IPS-18c (cell line): Measurements from ENCODE around the gene FLYWCH2.
"Not testable (repeated sequence)": the region's sequence is repeated elsewhere in the genome, so short reads cannot be mapped to it uniquely, and the experiment has no call there.

ENCODE experiments used
- H3K4me3 ChIP-seq: 2 replicates; pipeline ENCODE4 v1.7.0; 2013; ENCODE audit warnings: low read depth, mild to moderate bottlenecking, low read length, moderate library complexity; ENCODE audit not compliant: insufficient read depth
- H3K9me3 ChIP-seq: one replicate; pipeline ENCODE4 v1.6.1; 2013; ENCODE audit warnings: mild to moderate bottlenecking, low read length, moderate library complexity; ENCODE audit not compliant: control insufficient read depth, insufficient read depth

The FLYWCH2 gene

DNA sequence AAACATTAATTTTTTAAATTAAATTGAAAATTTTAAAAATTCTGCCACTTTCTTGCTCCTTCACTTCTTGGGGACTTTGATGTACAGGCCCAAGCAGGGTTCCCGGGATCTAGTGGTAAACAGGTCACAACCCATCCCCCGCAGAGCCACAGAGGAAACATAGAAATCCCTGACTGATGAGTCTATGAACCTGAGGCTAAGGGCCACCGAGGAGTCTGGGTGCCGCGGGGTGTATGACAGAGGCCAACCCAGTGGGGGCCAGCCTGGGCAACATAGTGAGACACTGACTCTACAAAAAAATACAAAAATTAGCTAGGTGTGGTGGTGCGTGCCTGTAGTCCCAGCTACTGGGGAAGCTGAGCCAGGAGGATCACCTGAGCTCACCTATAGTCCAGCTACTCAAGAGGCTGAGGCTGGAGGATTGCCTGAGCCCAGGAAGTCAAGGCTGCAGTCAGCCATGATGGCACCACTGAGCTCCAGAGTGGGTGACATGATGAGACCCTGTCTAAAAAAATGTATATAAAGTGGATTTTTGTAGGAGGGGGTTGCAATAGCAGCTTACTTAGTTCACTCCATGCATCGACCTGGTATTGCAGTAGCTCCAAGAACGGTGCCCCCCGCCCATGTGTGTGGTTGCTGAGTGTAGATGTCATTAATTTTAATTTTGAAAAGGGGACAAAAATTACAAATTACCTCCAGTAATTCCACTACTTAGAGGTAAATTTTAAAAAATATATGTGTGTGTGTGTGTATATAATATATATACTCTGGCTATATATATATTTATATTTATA is 19.5 kb downstream of the FLYWCH2 start:
- no peak overlapping the region for H3K4me3 ChIP-seq
- no peaks in the 10 kb centered on the region for H3K9me3 ChIP-seq

DNA sequence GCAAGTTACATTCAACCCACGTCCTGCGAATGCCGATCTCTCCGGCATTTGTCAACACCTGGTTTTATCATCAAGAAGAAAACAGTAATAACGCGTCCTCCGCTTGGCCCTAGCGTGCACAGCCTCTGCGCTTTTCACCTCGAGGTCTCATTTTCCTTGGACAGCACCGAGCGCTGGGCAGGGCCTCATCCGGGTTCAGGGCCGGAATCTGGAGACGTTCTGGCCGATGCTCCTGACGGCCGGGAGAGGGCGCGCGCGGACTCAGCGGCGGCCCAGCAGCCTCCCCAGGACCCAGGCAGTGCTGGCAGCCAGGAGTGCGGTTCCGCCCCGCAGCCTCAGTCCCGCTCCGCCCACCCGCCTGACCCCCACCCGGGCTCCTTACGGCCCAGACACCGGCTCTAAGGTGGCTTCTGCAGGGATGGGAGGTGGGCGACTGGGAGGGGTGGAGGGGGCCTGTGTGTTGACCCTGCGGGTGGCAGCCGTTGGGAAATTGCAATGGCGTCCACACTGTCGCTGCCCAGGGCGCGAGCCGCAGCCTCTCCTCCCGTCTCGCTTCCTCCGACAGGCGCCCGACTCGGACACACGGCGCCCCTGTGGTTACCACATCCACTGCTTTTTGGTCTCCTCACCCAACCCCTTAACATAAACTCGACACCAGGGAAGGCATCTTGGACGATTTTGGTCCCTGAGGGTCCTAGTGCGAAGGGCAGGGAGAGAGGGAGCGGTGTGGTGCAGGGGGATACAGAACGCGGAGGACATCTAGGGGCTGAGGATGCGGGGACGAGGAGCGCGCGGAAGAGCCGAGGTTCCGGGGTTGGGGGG is 21.3 kb downstream of the FLYWCH2 start:
- H3K4me3 ChIP-seq, result peak overlapping the region; percentile 65
- H3K9me3 ChIP-seq, result no peaks in the 10 kb centered on the region

DNA sequence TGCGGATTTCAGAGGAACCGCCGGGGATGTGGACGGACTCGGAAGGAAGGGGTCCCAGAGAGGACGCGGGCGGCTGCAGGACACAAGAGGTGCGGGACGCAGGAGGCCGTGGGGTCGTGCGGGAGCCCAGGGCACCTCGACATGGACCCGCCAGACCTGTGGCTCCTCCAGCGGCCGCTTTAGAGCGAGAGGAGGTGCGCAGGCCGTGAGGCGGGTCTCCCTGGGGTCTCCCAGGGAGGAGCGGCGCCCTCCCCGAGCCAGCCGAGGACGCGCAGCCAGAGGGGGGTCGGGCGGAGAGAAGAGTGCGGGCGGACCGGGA is 21.9 kb downstream of the FLYWCH2 start:
- H3K4me3 ChIP-seq, result peak overlapping the region; percentile 65
- H3K9me3 ChIP-seq, result no peaks in the 10 kb centered on the region

DNA sequence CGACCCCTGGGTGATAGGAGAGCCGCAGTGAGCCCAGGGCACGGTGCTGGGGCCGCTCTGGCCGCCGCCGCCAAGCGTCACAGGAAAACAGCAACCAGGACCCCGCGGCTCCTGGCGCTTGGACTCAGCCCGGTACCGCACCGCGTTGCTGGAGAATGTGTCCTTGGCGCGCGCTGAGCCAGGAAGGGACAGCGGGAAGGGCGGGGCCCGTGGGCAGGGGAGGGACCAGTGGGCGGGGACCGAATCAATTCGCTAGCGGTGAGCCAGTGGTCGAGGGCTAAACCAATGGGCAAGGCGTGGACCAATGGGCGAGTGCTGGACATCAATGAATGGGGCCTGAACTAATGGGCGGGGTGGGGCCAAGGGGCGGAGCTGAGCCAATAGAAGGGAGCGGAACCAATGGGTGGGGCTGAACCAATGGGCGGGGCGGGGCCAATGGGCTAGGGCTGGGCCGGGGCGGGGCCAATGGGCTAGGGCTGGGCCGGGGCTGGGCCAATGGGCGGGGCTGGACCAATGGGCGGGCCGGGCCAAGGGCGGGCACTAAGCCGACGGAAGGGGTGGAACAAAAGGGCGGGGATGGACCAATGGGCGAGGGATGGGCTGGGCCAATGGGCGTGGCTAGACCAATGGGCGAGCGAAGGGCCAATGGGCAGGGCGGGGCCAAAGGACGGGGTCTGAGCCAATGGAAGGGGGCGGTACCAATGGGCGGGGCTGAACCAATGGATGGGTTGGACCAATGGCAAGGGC is 22.4 kb downstream of the FLYWCH2 start:
- H3K9me3 ChIP-seq, result no peaks in the 10 kb centered on the region
- H3K4me3 ChIP-seq, result peak overlapping the region; percentile 65

DNA sequence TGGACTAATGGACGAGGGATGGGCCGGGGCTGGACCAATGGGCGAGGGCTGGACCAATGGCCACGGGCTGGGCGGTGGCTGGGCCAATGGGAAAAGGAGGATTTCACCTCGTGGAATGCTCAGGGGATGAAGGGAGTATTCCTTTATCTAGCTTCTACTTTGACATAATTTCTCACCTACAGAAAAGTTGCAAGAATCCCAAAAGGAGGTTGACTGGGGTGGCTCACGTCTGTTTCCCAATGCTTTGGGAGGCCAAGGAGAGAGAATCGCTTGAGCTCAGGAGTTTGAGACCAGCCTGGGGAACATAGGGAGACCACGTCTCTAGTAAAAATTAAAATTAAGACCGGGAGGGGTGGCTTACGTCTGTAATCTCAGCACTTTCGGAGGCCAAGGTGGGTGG is 23.0 kb downstream of the FLYWCH2 start:
- Histone ChIP-seq H3K9me3 (no peaks in the 10 kb centered on the region), H3K4me3 (no peak overlapping the region)

DNA sequence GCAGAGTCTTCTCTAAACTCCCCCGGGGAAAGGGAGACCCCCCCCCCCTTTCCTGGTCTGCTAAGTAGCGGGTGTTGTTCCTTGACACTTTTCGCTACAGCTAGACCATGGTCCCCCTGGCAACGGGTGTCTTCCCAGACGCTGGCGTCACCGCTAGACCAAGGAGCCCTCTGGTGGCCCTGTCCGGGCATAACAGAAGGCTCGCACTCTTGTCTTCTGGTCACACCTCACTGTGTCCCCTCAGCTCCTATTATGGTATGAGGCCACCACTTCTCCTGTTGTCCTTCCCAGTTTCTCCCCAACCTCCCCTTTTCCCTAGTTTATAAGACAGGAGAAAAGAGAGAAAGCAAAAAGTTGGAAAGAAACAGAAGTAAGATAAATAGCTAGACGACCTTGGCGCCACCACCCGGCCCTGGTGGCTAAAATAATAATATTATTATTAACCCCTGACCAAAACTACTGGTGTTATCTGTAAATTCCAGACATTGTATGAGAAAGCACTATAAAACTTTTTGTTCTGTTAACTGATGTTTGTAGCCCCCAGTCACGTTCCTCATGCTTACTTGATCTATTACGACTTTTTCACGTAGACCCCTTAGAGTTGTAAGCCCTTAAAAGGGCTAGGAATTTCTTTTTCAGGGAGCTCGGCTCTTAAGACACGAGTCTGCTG is 24.2 kb downstream of the FLYWCH2 start:
- H3K4me3 ChIP-seq, H3K9me3 ChIP-seq: not testable (repeated sequence)

DNA sequence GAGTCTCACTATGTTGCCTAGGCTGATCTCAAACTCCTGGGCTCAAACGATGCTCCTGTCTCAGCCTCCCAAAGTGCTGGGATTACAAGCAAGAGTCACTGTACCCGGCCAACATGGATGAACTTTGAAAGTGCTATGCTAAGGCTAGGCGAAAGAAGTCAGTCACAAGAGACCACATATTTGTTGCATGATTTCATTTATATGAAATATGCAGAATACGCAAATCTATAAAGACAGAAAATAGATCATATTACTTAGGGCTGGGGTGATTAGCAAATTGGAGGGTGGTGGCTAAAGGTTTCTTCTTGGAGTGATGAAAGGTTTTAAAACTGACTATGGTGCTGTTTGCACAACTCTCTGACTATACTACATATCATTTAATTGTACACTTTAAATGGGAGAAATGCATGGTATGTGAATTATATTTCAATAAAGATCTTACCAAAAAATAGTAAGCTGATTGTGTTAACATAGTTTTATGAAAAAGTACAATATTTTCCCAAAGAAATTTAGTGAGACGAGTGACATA is 27.5 kb downstream of the FLYWCH2 start:
- H3K9me3 ChIP-seq, result no peaks in the 10 kb centered on the region
- H3K4me3 ChIP-seq, result no peak overlapping the region

DNA sequence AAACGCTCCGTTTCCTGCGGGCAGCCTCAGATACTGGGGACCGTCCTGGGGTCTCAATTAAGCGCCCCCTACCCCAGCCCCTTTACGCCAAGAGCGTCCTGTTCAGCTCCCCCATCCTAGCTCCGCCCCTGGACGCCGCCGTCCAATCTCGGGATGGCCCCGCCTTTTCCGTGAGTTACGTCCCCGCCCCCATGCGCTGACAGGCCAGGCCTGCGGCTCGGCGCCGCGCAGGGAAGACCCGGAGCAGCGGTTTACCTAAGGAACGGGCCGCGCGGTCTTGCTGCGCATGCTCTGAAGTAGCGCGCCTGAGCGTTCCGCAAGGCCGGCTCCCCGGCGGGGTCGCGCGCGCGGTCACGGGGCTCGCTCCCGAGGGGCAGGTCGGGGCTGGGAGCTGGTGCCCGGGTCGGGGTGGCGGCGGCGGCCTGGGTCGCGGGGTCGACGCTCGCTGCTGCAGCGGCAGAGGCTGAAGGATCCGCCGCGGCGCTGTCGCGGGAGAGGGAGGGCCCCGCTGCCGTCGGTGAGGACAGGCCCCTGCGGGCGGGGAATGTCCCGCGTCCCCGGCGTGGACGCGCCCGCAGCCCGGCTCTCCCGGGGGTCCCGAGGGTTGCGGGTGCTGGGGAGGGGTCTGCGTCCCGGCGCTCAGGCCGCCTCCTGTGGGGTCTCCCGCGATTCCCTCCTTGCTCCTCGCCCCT is 28.8 kb downstream of the FLYWCH2 start, which contains the start of gene FLYWCH1:
Gene FLYWCH1, plus strand, starts transcription at position 294 of the 692 bp plus-strand sequence. CDS start 17,755 bp downstream, outside the sequence.
- no peaks in the 10 kb centered on the region for H3K9me3 ChIP-seq
- H3K4me3 ChIP-seq, result peak within 1 kb of the TSS; percentile 79

DNA sequence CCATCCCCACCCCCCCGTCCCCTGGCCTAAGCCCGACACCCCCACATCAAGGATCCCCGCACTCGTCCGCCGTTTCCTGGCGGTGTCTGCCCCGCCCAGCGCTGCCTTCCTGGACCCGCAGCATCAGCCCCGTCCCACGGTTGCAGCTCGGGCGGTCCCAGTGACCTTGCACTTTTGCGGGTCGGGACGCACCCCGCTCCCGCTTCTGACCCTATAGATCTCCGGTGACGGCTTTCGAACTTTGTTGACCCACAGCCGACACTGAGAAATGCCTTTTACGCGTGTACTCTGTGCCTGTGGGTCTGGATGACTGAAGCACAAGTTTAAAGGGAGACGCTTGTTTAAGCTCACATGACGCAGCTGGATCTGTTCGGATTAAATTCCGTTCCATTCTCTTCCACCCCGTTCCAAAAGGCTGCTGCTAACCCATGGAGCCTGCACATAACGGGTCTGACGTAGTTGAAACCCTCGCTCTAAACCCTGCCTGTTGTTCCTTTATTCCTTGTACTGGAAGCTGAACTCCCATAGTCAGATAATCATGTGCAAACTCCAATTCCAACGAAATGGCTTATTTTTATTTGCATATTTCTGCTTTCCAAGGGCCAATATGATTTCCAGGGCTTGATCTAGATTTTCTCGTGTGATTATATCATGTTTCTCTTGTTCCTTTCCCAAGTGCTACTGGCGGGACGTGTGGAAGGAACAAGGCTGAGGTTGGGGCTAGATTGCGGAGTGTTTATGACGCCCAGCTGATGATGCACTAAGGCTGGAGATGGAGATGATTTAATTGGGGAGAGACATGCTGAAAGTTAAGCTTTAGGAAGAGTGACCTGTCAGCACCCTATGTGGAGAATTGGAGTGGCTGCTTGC is 29.6 kb downstream of the FLYWCH2 start:
- no peaks in the 10 kb centered on the region for H3K9me3 ChIP-seq

DNA sequence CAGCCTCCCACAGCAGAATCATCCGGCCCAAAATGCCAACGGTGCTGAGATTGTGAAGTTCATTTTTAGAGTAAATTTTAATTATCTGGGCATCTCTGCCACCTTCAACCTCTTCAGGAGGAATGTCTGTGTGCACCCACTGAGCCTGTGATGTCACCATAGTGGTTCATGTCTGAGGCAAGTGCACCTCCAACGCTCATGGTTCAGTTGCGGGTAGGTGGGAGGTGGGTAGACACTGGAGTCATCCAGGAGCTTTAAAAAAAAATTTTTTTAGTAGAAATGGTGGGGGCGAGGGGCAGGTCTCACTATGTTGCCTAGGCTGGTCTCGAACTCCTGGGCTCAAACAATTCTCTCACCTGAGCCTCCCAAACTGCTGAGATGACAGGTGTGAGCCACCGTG is 30.6 kb downstream of the FLYWCH2 start:
- Histone ChIP-seq H3K9me3 (no peaks in the 10 kb centered on the region), H3K4me3 (no peak overlapping the region)

More for the DNA sequence above, 29.6 kb downstream of the FLYWCH2 start:
- H3K4me3 ChIP-seq, result peak overlapping the region; percentile 79

DNA sequence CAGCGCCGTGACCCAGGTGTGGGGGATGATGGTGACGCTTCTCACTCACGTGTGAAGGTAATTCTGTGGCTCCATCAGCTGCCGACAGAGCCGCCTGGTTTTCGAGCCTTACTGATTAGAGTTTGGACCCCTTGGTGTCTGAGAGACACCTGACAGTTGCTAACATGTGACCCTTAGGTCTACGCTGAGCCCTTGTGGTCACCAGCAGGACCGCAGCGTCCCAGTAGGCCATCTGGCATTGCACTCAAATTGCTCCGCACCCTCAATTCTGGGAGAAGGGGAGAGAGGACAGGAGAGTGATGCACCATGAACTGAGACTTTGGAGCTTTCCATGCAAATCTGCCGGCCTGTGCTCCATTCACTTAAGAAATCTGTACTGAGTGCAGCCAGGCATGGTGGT is 31.2 kb downstream of the FLYWCH2 start:
- Histone ChIP-seq H3K9me3 (no peaks in the 10 kb centered on the region), H3K4me3 (no peak overlapping the region)

DNA sequence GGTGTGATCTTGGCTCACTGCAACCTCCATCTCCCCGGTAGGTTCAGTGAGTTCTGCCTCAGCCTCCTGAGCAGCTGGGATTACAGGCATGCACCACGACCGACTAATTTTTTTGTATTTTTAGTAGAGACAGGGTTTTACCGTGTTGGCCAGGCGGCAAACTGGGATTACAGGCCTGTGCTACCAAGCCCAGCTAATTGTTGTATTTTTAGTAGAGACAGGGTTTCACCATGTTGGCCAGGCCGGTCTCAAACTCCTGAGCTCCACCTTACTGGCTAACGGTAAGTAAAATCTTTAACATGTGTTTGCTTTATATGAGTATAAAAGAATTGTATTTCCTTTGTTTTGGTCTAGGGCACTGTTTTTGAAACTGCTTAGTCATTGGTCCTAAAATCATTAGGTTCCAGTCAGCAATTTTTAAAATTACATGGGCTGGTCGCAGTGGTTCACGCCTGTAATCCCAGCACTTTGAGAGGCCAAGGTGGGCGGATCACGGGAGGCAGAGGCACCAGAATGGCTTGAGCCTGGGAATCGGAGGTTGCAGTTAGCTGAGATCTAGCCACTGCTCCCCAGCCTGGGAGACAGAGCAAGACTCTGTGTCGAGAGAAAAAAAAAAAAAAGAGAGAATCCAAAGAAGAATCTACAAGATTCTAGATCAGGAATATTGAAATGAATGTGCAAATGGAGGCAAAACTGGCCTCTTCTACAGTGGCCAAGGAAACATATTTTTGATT is 32.3 kb downstream of the FLYWCH2 start:
- Histone ChIP-seq H3K9me3 (no peaks in the 10 kb centered on the region), H3K4me3 (no peak overlapping the region)

DNA sequence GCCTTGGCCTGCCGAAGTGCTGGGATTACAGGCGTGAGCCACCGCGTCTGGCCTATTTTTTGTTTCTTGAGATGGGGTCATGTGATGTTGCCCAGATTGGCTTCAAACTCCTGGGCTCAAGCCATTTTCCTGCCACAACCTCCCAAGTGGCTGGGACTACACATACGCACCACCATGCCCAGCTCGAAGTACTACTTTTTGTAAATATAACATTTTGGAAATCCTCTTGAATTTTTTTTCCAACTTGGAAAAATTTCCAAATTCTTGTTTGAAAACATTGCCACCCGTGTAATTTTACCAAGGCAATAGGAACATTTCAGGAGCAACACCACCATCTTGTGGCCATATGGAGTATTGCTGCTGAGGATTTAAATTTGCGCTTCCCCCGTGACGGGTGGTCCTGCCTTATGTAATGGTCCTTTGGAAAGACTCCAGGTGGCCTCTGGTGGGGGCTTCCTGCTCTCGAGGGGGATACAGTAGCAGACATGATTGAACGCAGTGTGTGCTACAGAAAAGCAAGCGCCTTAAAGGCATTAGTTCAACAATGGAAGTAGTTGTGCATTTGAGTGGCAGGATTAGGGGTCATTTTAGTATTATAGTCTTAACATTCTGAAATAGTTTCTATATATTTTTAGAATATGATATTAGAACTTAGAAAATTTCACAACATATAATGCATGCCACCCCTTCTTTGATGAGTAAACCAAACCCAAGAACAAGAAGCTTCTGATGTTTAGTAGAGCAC is 36.7 kb downstream of the FLYWCH2 start:
- no peaks in the 10 kb centered on the region for H3K9me3 ChIP-seq
- no peak overlapping the region for H3K4me3 ChIP-seq

DNA sequence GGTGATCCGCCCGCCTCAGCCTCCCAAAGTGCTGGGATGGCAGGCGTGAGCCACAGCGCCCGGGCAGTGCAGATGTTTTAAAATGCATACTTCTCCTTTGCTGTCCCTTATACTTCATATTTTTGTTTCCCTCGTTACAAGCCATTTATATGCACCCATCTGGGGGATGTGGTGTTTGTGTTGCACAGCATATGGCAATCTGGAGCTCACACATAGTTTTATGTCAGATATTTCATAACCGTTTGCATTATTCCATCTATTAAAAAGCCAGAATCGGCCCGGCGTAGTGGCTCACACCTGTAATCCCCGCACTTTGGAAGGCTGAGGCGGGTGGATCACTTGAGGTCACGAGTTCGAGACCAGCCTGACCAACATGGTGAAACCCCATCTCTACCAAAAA is 40.5 kb downstream of the FLYWCH2 start:
- no peak overlapping the region for H3K4me3 ChIP-seq
- H3K9me3 ChIP-seq, result no peaks in the 10 kb centered on the region
